Mesenchymal stem cell (in vitro differentiated cells and primary cell): ENCODE results near the gene MRPS12.
A peak's percentile ranks its signal among the peaks of the same experiment; 100 is the strongest.

ENCODE experiments used
- DNase-seq: peaks from one replicate; pipeline ENCODE4 v3.0.0-alpha.2; 2013
- H2AFZ ChIP-seq: one replicate; pipeline ENCODE4 v1.6.1; 2013; ENCODE audit warnings: low read depth, mild to moderate bottlenecking, control low read depth, inconsistent platforms, low read length, moderate library complexity
- H2AK5ac ChIP-seq: 2 replicates; pipeline ENCODE4 v1.6.1; 2013; ENCODE audit warnings: low read length, moderate library complexity, mild to moderate bottlenecking, inconsistent platforms; ENCODE audit not compliant: severe bottlenecking
- H2BK120ac ChIP-seq: one replicate; pipeline ENCODE4 v1.6.1; 2013; ENCODE audit warnings: low read depth, mild to moderate bottlenecking, inconsistent platforms, low read length, moderate library complexity
- H2BK12ac ChIP-seq, 2 experiments: one replicate each; pipeline ENCODE4 v1.6.1; 2013; ENCODE audit warnings: inconsistent platforms in 2 of 2, low read length in 2 of 2, mild to moderate bottlenecking in 2 of 2, moderate library complexity in 2 of 2, control low read depth in 1 of 2
- H2BK15ac ChIP-seq: one replicate; pipeline ENCODE4 v1.6.1; 2013; ENCODE audit warnings: mild to moderate bottlenecking, low read depth, inconsistent platforms; ENCODE audit not compliant: poor library complexity, severe bottlenecking
- H2BK5ac ChIP-seq: 2 replicates; pipeline ENCODE4 v1.6.1; 2013; ENCODE audit warnings: low read depth, mild to moderate bottlenecking, low read length, control low read depth, inconsistent platforms; ENCODE audit not compliant: poor library complexity, severe bottlenecking
- H3K14ac ChIP-seq, 2 experiments: one replicate each; pipeline ENCODE4 v1.6.1; 2013; ENCODE audit warnings: inconsistent platforms in 2 of 2, low read length in 2 of 2, control low read depth in 1 of 2, mild to moderate bottlenecking in 1 of 2, moderate library complexity in 1 of 2
- H3K18ac ChIP-seq, 2 experiments: one replicate each; pipeline ENCODE4 v1.6.1; 2013; ENCODE audit warnings: inconsistent platforms in 2 of 2, low read length in 2 of 2, control low read depth in 1 of 2, low read depth in 1 of 2, mild to moderate bottlenecking in 1 of 2
- H3K23ac ChIP-seq, 2 experiments: one replicate each; pipeline ENCODE4 v1.6.1; 2013; ENCODE audit warnings: inconsistent platforms in 2 of 2, low read length in 2 of 2, mild to moderate bottlenecking in 2 of 2, moderate library complexity in 2 of 2, control low read depth in 1 of 2
- H3K27ac ChIP-seq: 2 replicates; pipeline ENCODE4 v1.5.1; 2013; ENCODE audit warnings: mild to moderate bottlenecking, moderate library complexity, low read length, control low read depth, inconsistent platforms; ENCODE audit not compliant: poor library complexity, severe bottlenecking
- H3K27me3 ChIP-seq, 2 experiments: 2 replicates each; pipeline versions ENCODE4 v1.6.1 to v1.7.0; 2013; ENCODE audit warnings: low read length in 2 of 2, mild to moderate bottlenecking in 2 of 2, moderate library complexity in 2 of 2, control low read depth in 1 of 2, inconsistent platforms in 1 of 2; ENCODE audit not compliant: control insufficient read depth in 1 of 2, insufficient read depth in 1 of 2
- H3K36me3 ChIP-seq, 2 experiments: 2 replicates each; pipeline versions ENCODE4 v1.6.1 to v1.7.0; 2013; ENCODE audit warnings: low read length in 2 of 2, control low read depth in 1 of 2, inconsistent platforms in 1 of 2, low read depth in 1 of 2, mild to moderate bottlenecking in 1 of 2; ENCODE audit not compliant: insufficient read depth in 2 of 2, control insufficient read depth in 1 of 2
- H3K4ac ChIP-seq, 2 experiments: one replicate each; pipeline ENCODE4 v1.6.1; 2013; ENCODE audit warnings: inconsistent platforms in 2 of 2, low read length in 2 of 2, mild to moderate bottlenecking in 2 of 2, moderate library complexity in 2 of 2, control low read depth in 1 of 2, low read depth in 1 of 2
- H3K4me1 ChIP-seq: 2 replicates; pipeline ENCODE4 v1.6.1; 2013; ENCODE audit warnings: low read depth, low read length, control low read depth; ENCODE audit not compliant: control insufficient read depth, insufficient read depth
- H3K4me2 ChIP-seq: 2 replicates; pipeline ENCODE4 v1.6.1; 2013; ENCODE audit warnings: low read length, mild to moderate bottlenecking, inconsistent platforms; ENCODE audit not compliant: poor library complexity, severe bottlenecking
- H3K4me3 ChIP-seq, 2 experiments: 2 replicates each; pipeline versions ENCODE4 v1.5.1 to v1.7.0; 2013; ENCODE audit warnings: low read length in 2 of 2, mild to moderate bottlenecking in 2 of 2, control low read depth in 1 of 2, low read depth in 1 of 2; ENCODE audit not compliant: insufficient read depth in 1 of 2
- H3K79me1 ChIP-seq: replicated peaks from 2 replicates; pipeline ENCODE4 v1.6.1; 2013; ENCODE audit warnings: mild to moderate bottlenecking, control low read depth, low read length, inconsistent platforms; ENCODE audit not compliant: poor library complexity, severe bottlenecking
- H3K9ac ChIP-seq: 2 replicates; pipeline ENCODE4 v1.7.0; 2013; ENCODE audit warnings: mild to moderate bottlenecking, low read length, moderate library complexity
- H3K9me3 ChIP-seq: 2 replicates; pipeline ENCODE4 v1.7.0; 2013; ENCODE audit warnings: mild to moderate bottlenecking, low read length; ENCODE audit not compliant: control insufficient read depth
- H4K8ac ChIP-seq: one replicate; pipeline ENCODE4 v1.6.1; 2013; ENCODE audit warnings: inconsistent platforms, mild to moderate bottlenecking, low read length, moderate library complexity
- H4K91ac ChIP-seq: one replicate; pipeline ENCODE4 v1.6.1; 2013; ENCODE audit warnings: mild to moderate bottlenecking, low read length, inconsistent platforms
- WGBS: methylation state at CpG from one replicate; pipeline ENCODE4 v1.1.7; 2013; ENCODE audit warnings: mixed read lengths; 5-methylcytosine and 5-hydroxymethylcytosine counted together

Gene MRPS12

DNA sequence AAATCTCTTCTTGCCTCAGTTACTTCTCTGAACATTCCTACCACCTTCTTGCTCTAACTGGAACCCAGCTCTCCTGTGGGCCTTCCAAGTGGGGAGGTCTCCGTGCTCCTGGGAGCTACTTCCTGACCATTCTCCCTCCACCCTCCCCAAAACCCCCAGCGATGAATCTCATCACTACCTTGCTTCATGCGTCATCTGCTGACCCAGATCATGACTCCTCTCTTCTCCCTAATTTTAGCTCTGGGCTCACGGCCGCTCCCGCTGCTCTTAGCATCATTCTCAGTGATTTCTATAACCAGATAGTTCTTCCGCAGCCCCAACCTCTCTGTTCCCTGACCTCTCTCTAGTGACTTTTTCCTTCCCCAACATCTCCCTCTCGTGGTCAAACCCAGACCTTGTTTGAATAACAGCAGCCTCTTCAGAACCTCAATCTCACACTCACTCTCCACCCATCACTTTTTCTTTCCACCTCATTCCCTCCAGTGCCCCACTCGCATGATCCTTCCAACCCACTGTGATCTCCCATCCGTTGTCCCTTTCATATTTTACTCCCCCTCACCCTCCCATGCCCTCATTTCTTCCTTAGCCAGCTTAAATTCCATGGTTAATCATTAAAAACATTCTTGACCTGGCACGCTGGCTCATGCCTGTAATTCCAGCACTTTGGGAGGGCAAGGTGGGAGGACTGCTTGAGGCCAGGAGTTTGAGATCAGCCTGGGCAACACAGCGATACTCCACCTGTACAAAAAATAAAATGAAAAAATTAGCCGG lies 21.8 kb downstream of the MRPS12 start:
- Histone ChIP-seq H2BK5ac (peak overlapping the region; percentile 59), H3K14ac (no peak overlapping the region), H2BK12ac (no peak overlapping the region), H3K4ac (no peak overlapping the region), H3K9ac (no peak overlapping the region), H3K27ac (peak overlapping the region; percentile 87), H2BK120ac (no peak overlapping the region), H3K9me3 (no peaks in the 10 kb centered on the region), H3K36me3 (peaks cover 5 to 18% of the 10 kb centered on the region in 2 experiments), H3K79me1 (peaks cover 11% of the 10 kb centered on the region), H3K18ac (no peak overlapping the region), H4K8ac (no peak overlapping the region), H3K23ac (no peak overlapping the region), H3K4me1 (peaks cover 30% of the 10 kb centered on the region), H3K4me2 (peak overlapping the region; percentile 53), H2BK15ac (no peak overlapping the region), H3K4me3 (no peak overlapping the region), H4K91ac (no peak overlapping the region), H2AFZ (no peak overlapping the region), H2AK5ac (peak overlapping the region; percentile 96), H3K27me3 (no peaks in the 10 kb centered on the region)
- WGBS = 74% methylated on average over 13 of the region's 13 CpGs
- DNase-seq = peak; percentile 49

DNA sequence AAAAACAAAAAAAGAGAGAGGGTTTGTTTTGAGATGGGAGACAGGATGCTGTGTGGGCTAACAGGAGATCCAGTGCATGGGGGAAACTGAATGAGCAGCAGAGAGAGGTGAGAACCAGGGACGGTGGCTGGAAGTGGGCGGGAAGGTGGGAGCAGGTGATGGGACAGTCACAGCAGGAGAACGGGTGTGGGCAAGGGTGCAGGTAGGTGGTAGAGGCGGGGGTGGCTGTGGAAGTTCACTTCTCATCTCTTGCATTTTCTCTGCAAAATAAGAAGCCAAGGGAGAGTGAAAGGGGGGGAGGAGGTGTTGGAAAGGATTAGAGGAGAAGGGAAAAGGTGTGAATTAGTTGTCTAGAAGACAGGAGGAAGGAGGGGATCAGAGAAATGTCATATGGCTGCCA lies 22.9 kb downstream of the MRPS12 start:
- no peak overlapping the region for H3K23ac ChIP-seq
- H4K8ac ChIP-seq = no peak overlapping the region
- H3K4ac ChIP-seq = no peak overlapping the region
- peaks cover 14% of the 10 kb centered on the region for H3K79me1 ChIP-seq
- peak overlapping the region; percentile 99 for H2AK5ac ChIP-seq
- 57% methylated on average over 4 of the region's 4 CpGs for WGBS
- no peaks in the 10 kb centered on the region for H3K9me3 ChIP-seq
- H3K9ac ChIP-seq = no peak overlapping the region
- no peak overlapping the region for H3K14ac ChIP-seq
- H2BK5ac ChIP-seq = no peak overlapping the region
- no peak overlapping the region for H2AFZ ChIP-seq
- H3K4me1 ChIP-seq = peaks cover 30% of the 10 kb centered on the region
- H3K4me2 ChIP-seq = no peak overlapping the region
- H4K91ac ChIP-seq = no peak overlapping the region
- no peak overlapping the region for H2BK12ac ChIP-seq
- no peak overlapping the region for H2BK15ac ChIP-seq
- H3K4me3 ChIP-seq = peak overlapping the region in 1 of 2 experiments; percentile 15
- no peak overlapping the region for H3K18ac ChIP-seq
- H3K27ac ChIP-seq = peak overlapping the region; percentile 52
- H3K27me3 ChIP-seq = no peaks in the 10 kb centered on the region
- H2BK120ac ChIP-seq = no peak overlapping the region
- peaks cover 2 to 10% of the 10 kb centered on the region in 2 experiments for H3K36me3 ChIP-seq
- DNase-seq = no peak

DNA sequence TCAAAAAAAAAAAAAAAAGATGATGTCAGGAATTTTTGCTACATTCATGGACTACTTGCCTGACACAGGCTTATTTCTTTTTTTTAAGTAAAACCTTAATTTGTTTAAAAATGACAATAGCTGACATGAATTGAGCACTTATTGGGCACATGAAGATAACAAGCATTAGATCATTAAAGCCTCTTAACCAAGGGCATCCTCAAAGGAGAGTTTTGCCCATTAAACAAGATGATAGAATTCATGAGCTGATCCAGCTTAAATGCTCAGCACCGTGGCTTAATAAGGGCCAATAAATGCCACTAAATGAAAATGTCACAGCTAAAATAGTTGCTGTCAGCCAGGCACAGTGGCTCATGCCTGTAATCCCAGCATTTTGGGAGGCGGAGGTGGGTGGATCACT lies 25.5 kb downstream of the MRPS12 start:
- H3K4ac ChIP-seq = no peak overlapping the region
- no peak overlapping the region for H4K8ac ChIP-seq
- H3K23ac ChIP-seq = no peak overlapping the region
- H4K91ac ChIP-seq = no peak overlapping the region
- peak overlapping the region; percentile 53 for H3K27ac ChIP-seq
- no peak overlapping the region for H2AFZ ChIP-seq
- no peak for DNase-seq
- peaks cover 23% of the 10 kb centered on the region for H3K4me1 ChIP-seq
- peaks cover 0 to 2% of the 10 kb centered on the region in 2 experiments for H3K36me3 ChIP-seq
- no peak overlapping the region for H2BK120ac ChIP-seq
- no peak overlapping the region for H3K4me2 ChIP-seq
- H3K79me1 ChIP-seq = peaks cover 9% of the 10 kb centered on the region
- no peak overlapping the region for H2BK12ac ChIP-seq
- H2BK5ac ChIP-seq = no peak overlapping the region
- H3K4me3 ChIP-seq = no peak overlapping the region
- H3K18ac ChIP-seq = no peak overlapping the region
- 100% methylated on average over 2 of the region's 2 CpGs for WGBS
- no peak overlapping the region for H3K9ac ChIP-seq
- H3K9me3 ChIP-seq = no peaks in the 10 kb centered on the region
- no peak overlapping the region for H3K14ac ChIP-seq
- no peaks in the 10 kb centered on the region for H3K27me3 ChIP-seq
- no peak overlapping the region for H2AK5ac ChIP-seq
- no peak overlapping the region for H2BK15ac ChIP-seq

DNA sequence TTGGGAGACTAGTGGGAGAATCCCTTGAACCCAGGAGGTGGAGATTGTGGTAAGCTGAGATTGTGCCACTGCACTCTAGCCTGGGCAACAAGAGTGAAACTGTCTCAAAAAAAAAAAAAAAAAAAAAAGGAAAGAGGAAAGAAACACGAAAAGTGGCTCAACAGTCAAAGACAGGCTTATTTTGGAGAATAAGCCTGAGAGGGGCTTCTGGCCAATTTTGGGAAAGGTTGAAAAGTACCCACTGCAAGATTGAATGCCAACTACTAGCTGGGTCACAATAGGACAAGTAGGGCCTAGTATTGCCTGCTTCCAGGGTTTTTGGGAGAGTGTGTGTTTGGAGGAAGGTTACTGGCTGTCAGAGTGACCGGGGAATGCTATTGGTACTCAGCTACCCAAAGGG lies 27.6 kb downstream of the MRPS12 start:
- no peaks in the 10 kb centered on the region for H3K27me3 ChIP-seq
- H2AK5ac ChIP-seq = peak overlapping the region; percentile 69
- H2BK5ac ChIP-seq = no peak overlapping the region
- no peak overlapping the region for H3K4ac ChIP-seq
- H4K91ac ChIP-seq = no peak overlapping the region
- H3K27ac ChIP-seq = no peak overlapping the region
- H2BK12ac ChIP-seq = no peak overlapping the region
- no peak overlapping the region for H3K4me2 ChIP-seq
- WGBS = 94% methylated on average over 2 of the region's 2 CpGs
- DNase-seq = no peak
- no peak overlapping the region for H2AFZ ChIP-seq
- peak overlapping the region in 1 of 2 experiments; percentile 69 for H3K23ac ChIP-seq
- H2BK120ac ChIP-seq = no peak overlapping the region
- no peak overlapping the region for H3K4me3 ChIP-seq
- no peak overlapping the region for H4K8ac ChIP-seq
- H3K14ac ChIP-seq = no peak overlapping the region
- peaks cover 13% of the 10 kb centered on the region for H3K79me1 ChIP-seq
- H2BK15ac ChIP-seq = no peak overlapping the region
- no peaks in the 10 kb centered on the region for H3K9me3 ChIP-seq
- peaks cover 14% of the 10 kb centered on the region for H3K4me1 ChIP-seq
- no peak overlapping the region for H3K9ac ChIP-seq
- no peak overlapping the region for H3K18ac ChIP-seq
- H3K36me3 ChIP-seq = no peaks in the 10 kb centered on the region
